Thyroid gland (tissue), 4 donors: Measurements from ENCODE around the gene KAZALD1. TPM values are rescaled to one million over a fixed set of nuclear protein-coding genes. Genes with fewer than 3 reads are reported as not detected.

ENCODE experiments used
- DNase-seq, 2 donors: peaks; one replicate each; pipeline ENCODE4 v3.0.0-alpha.2; 2019
- H3K27ac ChIP-seq, 3 donors: fragments of 200-600 bp; sonication (generic); 1 replicate in 2 of 3; 2 replicates in 1 of 3; pipeline ENCODE4 v1.5.1; 2016 to 2019; ENCODE audit warnings: mild to moderate bottlenecking in 1 of 3, moderate library complexity in 1 of 3
- H3K27me3 ChIP-seq: fragments of 200-600 bp; sonication (generic); one replicate; pipeline ENCODE4 v1.5.1; 2019
- H3K36me3 ChIP-seq, 2 donors: fragments of 200-600 bp; sonication (generic); one replicate each; pipeline ENCODE4 v1.5.1; 2016 to 2019
- H3K4me1 ChIP-seq, 2 donors: fragments of 200-600 bp; sonication (generic); one replicate each; pipeline ENCODE4 v1.5.1; 2017 to 2019
- H3K4me3 ChIP-seq, 3 donors: fragments of 200-600 bp; sonication (generic); replicated peaks in 1 of 3; 1 replicate in 2 of 3; 2 replicates in 1 of 3; pipeline ENCODE4 v1.5.1; 2016; ENCODE audit warnings: mild to moderate bottlenecking in 1 of 3
- H3K9me3 ChIP-seq: fragments of 200-600 bp; sonication (generic); one replicate; pipeline ENCODE4 v1.5.1; 2017
- POLR2A ChIP-seq, 2 donors: fragments of 450-650 bp; IDR thresholded peaks; one replicate each; pipeline ENCODE4 v1.6.1; 2017; ENCODE audit warnings: antibody characterized with exemption in 2 of 2, mild to moderate bottlenecking in 2 of 2, moderate library complexity in 1 of 2
- WGBS, 2 donors: methylation state at CpG; one replicate each; pipeline ENCODE4 v1.1.5; 2017; 5-methylcytosine and 5-hydroxymethylcytosine counted together
- intact Hi-C: fragments of 100-400 bp; cut with DNase I; formaldehyde crosslinking; loops from one replicate; pipeline ENCODE4 v1.15.1; 2023
- total RNA-seq, 4 donors: library from RNA; depleted of rRNA; stranded (reverse); fragments of >200 nt; gene quantifications; one replicate each; pipeline ENCODE4 v1.2.3, GENCODE V29; 2016
- TF ChIP-seq, protein P1 (sequence below), 6 experiments: fragments of 200-600 bp in 3 of 6; fragments of 450-650 bp in 3 of 6; sonication (generic) in 3 of 6; IDR thresholded peaks; one replicate each; pipeline ENCODE4 v1.5.1; 2016 to 2019; ENCODE audit warnings: antibody characterized with exemption in 6 of 6, mild to moderate bottlenecking in 2 of 6, inconsistent platforms in 1 of 6, moderate library complexity in 1 of 6

The KAZALD1 gene
- total RNA-seq, 4 donors from 2014 or later: 3.1 to 9.9 (median 6.3) TPM

DNA sequence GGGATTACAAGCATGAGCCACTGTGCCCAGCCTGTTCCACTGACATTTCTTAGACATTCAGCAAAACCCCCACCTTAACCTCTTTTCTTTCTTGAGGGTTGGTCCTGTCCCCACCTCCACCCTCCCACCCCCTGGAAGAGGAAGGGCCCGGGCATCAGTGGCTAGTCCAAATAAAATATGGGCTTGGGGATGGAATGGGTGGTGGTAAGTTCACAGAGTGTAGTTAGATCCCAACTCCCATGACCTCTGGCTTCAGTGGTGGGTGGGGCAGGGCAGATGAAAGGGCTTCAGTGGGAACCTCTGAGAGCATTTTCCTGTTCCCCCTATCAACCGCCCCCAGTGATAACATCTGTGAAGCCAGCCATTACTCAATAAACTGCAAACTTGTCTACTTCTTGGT is 20.9 kb upstream of the KAZALD1 start:
- WGBS, 2 donors: 31 to 48% methylated on average over 2 of the region's 2 CpGs
- Histone ChIP-seq H3K27ac (no peak overlapping the region), H3K4me1 (peaks cover 13% of the 10 kb centered on the region in 2 donors), H3K27me3 (no peaks in the 10 kb centered on the region), H3K4me3 (no peak overlapping the region), H3K9me3 (no peaks in the 10 kb centered on the region), H3K36me3 (peaks cover 18 to 22% of the 10 kb centered on the region in 2 donors)
- intact Hi-C loops: no loop called here
- TF ChIP-seq, protein P1, sequence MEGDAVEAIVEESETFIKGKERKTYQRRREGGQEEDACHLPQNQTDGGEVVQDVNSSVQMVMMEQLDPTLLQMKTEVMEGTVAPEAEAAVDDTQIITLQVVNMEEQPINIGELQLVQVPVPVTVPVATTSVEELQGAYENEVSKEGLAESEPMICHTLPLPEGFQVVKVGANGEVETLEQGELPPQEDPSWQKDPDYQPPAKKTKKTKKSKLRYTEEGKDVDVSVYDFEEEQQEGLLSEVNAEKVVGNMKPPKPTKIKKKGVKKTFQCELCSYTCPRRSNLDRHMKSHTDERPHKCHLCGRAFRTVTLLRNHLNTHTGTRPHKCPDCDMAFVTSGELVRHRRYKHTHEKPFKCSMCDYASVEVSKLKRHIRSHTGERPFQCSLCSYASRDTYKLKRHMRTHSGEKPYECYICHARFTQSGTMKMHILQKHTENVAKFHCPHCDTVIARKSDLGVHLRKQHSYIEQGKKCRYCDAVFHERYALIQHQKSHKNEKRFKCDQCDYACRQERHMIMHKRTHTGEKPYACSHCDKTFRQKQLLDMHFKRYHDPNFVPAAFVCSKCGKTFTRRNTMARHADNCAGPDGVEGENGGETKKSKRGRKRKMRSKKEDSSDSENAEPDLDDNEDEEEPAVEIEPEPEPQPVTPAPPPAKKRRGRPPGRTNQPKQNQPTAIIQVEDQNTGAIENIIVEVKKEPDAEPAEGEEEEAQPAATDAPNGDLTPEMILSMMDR (IDR thresholded peaks at IDR 0.05): no peak
- no peak for TF ChIP-seq POLR2A (IDR thresholded peaks at IDR 0.05)
- no peak for DNase-seq

DNA sequence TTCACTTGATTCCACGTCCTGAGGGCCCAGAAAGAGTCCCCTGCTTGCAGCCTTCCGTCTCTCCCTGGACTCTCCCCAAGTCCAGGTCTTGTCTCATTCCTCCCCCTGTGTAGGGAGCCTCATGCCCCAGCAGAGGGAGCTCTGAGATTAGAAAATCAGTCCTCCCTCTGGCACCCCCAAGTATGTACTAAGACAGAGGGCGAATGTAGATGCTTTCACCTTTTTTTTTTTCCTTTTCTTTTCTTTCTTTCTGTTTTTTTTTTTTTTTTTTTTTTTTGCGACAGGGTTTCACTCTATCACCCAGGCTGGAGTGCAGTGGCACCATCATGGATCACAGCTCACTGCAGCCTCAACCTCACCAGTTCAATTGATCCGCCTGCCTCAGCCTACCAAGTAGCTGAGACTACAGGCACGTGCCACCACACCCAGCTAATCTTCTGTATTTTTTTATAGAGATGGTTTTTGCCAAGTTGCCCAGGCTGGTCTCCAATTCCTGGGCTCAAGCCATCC is 20.5 kb upstream of the KAZALD1 start:
- intact Hi-C loops: no loop called here
- no peak for TF ChIP-seq POLR2A (IDR thresholded peaks at IDR 0.05)
- TF ChIP-seq, protein P1 (IDR thresholded peaks at IDR 0.05): peak; percentile 19 to 93 (median 80)
- H3K27ac ChIP-seq: no peak overlapping the region
- 26% methylated on average over 6 of the region's 6 CpGs for WGBS, 2 donors
- H3K4me1 ChIP-seq: peaks cover 13% of the 10 kb centered on the region in 2 donors
- no peaks in the 10 kb centered on the region for H3K27me3 ChIP-seq
- peaks cover 14 to 22% of the 10 kb centered on the region in 2 donors for H3K36me3 ChIP-seq
- H3K4me3 ChIP-seq: no peak overlapping the region
- DNase-seq: peak; percentile 85 to 86
- no peaks in the 10 kb centered on the region for H3K9me3 ChIP-seq

DNA sequence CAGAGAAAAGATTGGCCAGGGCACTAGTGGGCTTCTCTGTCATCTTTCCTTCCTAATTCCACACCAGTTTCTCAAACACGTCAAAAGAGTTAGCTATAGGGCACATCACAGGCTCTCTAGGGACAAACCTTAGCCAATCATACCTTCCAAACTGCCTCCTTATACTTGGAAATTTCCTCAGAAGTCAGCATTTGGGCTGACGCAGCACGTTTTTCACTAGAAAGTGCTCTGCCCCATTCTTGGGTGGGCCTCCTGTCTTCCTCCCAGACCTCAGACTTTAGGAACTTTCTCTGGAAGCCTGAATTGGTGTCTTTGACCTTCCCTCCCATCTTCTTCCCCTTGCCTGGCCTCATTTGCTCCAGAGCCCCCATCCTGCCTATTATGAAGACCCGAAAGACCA is 19.7 kb upstream of the KAZALD1 start:
- Histone ChIP-seq H3K27me3 (peaks cover 8% of the 10 kb centered on the region), H3K36me3 (peaks cover 6 to 15% of the 10 kb centered on the region in 2 donors), H3K27ac (peak overlapping the region; percentile 85 to 96 (median 89)), H3K9me3 (no peaks in the 10 kb centered on the region), H3K4me1 (peaks cover 13% of the 10 kb centered on the region in 2 donors), H3K4me3 (no peak overlapping the region)
- intact Hi-C loops: no loop called here
- 74 to 88% methylated on average over 4 of the region's 4 CpGs for WGBS, 2 donors
- TF ChIP-seq, protein P1 (IDR thresholded peaks at IDR 0.05): no peak
- no peak for TF ChIP-seq POLR2A (IDR thresholded peaks at IDR 0.05)
- no peak for DNase-seq

DNA sequence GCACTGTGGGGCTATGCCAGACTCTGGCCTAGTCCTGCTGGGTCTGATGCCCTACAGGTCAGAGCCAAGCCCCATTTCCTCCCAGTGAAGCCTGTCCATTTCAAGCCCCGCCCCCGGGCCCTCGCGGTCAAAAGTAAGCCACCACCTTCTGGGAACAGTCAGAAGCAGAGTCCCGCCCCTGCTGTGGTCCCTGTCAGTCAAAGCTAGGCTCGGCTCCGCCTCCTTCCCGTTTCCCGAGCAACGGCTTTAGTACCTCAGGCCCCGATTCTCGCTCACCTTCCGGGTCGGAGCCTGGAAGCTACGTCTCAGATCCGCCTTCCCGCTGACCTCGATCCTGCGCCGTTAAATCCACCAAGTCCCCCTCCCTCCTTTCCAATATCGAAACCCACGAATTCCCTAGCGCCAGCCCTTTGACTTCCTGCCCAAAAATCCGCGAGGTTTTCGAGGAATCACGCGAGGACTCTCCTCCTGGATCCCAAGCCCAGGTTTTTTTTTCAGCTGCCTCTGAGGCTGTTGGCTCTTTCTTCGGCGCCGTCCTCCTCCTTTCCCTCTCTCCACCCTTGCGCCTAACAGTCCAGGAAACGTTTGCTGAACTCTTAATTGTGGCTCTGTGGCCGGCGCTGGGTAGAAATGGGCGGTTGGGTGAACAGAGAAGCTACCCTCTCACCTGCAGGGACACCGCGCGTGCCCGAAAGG is 19.0 kb upstream of the KAZALD1 start:
- TF ChIP-seq POLR2A (IDR thresholded peaks at IDR 0.05): peak in 1 of 2 donors; percentile 63
- TF ChIP-seq, protein P1 (IDR thresholded peaks at IDR 0.05): no peak
- peak overlapping the region; percentile 85 to 96 (median 89) for H3K27ac ChIP-seq
- intact Hi-C loops: no loop called here
- peaks cover 13% of the 10 kb centered on the region in 2 donors for H3K4me1 ChIP-seq
- peak; percentile 99 for DNase-seq
- no peaks in the 10 kb centered on the region for H3K9me3 ChIP-seq
- 1 to 3% methylated on average over 32 to 38 of the region's 40 CpGs for WGBS, 2 donors
- H3K4me3 ChIP-seq: peak overlapping the region in 2 of 3 donors; percentile 26 to 30
- H3K36me3 ChIP-seq: peaks cover 0 to 9% of the 10 kb centered on the region in 2 donors
- H3K27me3 ChIP-seq: peaks cover 12% of the 10 kb centered on the region

DNA sequence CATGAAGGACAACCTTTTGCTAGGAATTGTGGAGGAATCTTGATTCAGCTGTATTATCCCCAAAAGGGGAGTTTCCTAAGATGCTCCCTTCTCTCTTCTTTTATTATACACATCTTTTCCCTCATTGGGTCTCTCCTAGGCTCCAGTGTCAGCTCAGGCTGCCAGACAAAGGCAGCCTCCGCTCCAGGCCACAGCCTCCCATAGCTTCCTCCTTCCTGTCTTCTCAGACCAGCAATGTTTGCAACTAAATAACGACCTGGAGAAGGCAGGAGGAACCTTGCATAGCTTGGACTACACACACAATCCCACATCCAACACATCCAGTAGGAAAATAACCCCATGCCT is 18.5 kb upstream of the KAZALD1 start:
- Histone ChIP-seq H3K27me3 (peaks cover 18% of the 10 kb centered on the region), H3K36me3 (peaks cover 0 to 4% of the 10 kb centered on the region in 2 donors), H3K4me1 (peaks cover 13% of the 10 kb centered on the region in 2 donors), H3K9me3 (no peaks in the 10 kb centered on the region), H3K4me3 (peak overlapping the region in 2 of 3 donors; percentile 26 to 30), H3K27ac (peak overlapping the region; percentile 85 to 96 (median 89))
- DNase-seq: no peak
- WGBS, 2 donors: 19 to 24% methylated on average over 2 of the region's 2 CpGs
- no peak for TF ChIP-seq POLR2A (IDR thresholded peaks at IDR 0.05)
- TF ChIP-seq, protein P1 (IDR thresholded peaks at IDR 0.05): no peak
- intact Hi-C loops: no loop called here
